ENCODE data around the gene TRMT44.
"Not testable (repeated sequence)": the region's sequence is repeated elsewhere in the genome, so short reads cannot be mapped to it uniquely, and the experiment has no call there.

TRMT44 gene

DNA sequence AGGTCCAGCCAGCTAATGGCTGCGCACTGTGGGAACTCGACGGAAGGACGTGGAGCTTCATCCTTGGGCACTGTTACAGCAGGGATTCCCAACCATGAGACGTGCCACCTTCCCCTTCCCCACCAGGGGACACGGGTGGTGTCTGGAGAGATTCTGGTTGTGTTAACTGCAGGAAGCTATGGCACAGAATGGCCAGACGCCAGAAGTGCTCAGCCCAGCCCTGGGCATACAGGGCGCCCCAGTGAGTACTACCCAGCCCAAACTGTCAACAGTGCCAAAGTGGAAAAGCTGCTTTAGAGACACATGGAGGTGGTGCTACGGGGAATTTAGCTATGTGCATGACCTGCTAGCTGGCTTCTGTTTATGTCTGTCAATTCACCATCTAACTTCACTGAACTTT, 32.8 kb upstream of the TRMT44 start:
- DNase-seq: no peak

DNA sequence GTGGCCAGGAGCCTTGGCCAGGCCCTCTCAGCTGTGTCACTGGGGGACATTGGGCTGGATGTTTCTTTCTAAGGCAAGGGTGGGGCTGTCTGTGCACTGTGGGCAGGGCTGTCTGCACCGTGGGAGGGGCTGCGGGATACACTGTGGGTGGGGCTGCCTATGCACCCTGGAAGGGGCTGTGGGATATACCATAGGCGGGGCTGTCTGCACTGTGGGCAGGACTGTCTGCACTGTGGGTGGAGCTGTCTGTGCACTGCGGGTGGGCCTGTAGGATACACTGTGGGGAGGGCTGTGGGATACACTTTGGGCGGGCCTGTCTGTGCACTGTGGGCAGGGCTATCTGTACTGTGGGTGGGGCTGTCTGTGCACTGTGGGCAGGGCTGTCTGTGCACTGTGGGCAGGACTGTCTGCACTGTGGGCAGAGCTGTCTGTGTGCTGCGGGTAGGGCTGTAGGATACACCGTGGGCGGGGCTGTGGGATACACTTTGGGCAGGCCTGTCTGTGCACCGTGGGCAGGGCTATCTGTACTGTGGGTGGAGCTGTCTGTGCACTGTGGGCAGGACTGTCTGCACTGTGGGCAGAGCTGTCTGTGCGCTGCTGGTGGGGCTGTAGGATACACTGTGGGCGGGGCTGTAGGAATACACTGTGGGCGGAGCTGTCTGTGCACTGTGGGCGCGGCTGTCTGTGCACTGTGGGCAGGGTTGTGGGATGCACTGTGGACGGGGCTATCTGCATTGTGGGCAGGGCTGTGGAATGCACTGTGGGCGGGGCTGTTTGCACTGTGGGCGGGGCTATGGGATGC, 31.1 kb upstream of the TRMT44 start:
- peak; percentile 87 for DNase-seq

DNA sequence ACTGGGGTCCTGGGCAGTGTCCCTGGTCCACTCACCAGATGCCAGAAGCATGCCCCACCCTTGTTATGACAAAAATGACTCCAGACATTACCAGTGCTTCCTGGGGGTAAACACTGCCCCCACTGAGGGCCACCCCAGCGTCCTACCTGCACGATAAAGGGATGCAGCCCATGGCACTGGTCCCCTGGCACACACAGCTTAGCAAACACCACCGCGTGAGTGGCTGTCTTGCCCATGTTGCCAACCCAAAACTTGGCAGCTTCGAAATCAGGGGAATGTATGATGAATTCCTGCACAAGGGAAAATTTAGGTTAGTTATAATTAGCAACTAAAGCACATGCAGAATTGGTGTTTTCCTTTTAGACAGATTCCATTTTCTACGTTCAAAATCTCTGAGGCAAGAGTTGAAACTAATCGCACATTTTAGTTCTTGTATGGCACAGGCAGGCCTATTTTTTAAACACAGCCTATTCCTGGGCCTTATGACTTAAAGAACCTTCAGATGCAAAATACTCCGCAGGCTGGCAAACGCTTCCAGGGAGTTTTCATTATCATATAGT, 30.4 kb upstream of the TRMT44 start:
- no peak for DNase-seq

DNA sequence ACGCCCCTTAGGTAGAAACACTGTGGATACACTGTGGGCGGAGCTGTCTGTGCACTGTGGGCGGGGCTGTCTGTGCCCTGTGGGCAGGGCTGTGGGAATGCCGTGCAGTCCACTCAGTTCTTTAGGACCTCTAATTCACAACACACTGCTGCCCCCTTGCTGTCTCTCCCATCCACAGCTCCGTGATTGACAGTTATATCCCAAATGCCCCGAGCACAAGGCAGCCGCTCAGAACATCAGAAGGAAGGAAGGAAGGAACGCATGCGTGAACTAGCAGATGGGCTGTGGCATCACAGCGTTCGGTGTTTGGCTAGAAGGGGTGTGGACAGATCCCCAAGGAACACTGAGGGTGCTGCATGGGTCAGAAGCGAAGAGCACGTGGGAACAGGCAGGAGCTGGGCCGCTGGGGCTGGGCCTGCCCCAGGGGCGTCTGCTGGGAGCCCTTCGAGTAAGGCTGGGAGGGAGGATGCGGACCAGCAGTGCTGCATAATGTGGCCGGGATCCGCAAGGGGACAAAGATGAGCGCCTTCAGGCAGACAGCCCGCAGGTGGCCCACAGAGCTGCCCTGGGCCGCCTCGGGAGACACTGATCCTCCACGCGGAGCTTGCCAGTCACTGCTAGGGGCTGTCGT, 29.8 kb upstream of the TRMT44 start:
- DNase-seq: no peak

DNA sequence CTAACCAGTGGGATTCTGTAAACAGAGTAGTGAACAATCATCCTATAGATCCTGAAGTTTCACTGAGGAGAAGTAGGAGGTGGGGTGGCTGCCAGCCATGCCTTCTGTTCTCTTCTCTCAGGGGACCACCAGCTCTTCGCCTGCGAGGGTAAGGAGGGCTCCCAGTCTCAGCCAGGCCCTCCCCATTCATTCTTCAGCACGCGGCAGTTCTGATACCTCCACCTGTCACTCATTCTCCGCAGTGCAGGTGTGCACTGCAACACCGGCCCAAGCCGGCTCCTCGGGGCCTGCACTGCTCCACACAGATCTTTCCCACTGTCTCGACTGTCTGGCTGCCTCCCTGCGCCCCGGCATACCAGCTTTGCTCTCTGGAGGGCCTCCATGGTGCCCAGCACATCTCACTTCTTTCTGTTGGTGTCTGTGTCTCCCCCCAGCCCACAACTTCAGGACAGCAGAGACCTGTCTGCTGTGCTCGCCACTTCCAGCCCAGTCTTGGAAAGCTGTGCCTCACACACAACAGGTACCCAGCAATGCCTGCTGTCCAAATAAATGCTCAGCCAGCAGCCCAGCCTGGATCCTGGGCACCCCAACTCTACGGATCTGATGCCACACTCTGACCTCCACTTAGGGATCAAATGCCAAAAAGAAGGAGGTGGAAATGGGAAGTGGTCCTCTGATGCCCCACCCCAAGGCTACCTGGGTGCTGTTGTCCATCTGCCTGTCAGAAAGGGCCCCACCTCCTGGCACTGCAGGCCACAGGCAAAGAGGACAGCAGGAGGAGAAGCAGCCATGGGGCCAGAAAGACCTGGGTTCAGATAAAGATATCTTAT, 29.0 kb upstream of the TRMT44 start:
- DNase-seq: no peak

DNA sequence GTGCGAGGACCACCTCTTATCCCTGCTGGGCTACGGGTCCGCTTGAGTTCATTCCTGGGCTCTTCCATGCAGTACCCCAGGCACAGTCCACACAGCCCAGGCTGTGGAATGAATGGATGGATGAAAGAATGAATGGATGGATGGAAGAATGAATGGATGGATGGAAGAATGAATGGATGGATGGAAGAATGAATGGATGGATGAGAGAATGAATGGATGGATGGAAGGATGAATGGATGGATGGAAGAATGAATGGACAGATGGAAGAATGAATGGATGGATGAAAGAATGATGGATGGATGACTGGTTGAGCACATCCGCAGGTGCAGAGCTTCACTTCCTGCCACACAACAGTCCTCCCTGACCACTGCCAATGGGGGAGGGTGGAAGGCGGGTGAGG, 28.3 kb upstream of the TRMT44 start:
- no peak for DNase-seq

DNA sequence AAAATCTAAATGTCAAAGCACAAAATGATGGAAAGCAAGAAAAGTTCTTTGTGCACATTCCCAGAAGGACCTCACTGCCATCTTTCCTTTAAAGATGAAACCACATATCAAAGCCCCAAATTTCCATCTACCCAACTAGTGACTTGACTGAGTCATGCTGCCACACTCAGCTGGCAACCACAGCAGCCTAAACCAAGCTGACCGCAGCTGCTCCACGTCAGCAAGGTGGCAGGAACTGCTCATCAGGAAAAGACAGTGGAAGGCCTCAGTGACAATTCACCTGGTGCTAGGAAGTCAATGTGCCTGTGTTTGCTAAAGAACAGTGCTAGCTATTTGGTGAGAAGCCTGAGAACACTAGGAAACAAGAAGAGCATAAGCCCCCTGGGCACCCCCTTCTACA, 26.2 kb upstream of the TRMT44 start:
- peak; percentile 46 for DNase-seq

DNA sequence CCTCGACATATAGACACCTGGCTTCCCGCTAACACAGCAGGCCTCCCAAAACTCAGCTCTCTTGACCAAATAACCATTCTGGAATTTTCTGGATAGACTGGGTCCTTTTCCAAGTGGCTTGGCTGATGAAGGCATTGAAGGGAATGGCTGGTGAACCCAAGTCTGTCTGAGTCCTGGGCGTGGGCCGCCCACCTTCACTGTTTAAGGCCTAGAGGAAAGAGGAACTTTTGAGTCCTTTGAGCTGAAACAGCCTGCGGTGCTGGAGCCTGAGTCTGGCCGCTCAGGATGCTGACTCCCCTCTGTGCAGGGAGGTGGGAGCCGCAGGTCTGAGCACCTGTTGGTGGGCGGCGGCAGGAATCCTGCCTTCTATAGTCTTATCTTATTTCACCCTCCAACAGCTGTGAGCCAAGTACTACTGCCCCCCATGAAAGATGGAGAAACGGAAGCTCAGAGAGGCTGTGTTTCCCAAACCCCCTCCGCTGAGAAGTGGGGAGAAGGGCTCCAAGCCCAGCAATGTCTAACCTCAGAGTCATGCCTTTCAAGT, 23.4 kb upstream of the TRMT44 start:
- no peak for DNase-seq

DNA sequence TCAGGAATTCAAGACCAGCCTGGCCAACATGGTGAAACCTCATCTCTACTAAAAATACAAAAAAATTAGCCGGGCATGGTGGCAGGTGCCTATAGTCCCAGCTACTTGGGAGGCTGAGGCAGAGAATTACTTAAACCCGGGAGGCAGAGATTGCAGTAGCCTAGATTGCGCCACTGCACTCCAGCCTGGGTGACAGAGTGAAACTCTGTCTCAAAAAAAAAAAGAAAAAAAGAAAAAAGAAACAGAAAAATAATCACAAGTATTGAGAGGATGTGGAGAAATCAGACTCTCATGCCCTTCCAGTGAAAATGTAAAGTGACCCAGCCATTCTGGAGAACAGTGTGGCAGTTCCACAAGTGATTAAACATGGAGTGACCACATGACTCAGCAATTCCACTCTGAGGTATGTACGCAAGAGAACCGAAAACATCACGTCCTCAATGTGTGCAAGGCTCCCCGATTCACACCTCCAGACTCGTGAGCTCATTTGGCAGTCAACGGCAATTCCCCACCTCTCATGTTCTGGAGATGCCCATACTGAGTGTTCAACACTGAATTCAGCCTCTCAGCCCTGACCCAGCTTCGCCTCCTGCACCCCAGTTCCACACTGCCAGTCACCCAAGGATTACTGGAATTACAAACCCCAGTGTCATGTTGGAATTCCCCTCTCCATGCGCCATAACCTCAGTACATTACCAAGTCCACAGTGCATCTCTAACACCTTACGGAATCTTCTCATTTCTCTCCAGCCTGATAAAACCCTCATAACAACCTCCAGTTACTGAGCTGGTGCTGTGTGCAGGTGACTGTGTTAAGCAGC, 21.1 kb upstream of the TRMT44 start:
- DNase-seq: peak; percentile 16

DNA sequence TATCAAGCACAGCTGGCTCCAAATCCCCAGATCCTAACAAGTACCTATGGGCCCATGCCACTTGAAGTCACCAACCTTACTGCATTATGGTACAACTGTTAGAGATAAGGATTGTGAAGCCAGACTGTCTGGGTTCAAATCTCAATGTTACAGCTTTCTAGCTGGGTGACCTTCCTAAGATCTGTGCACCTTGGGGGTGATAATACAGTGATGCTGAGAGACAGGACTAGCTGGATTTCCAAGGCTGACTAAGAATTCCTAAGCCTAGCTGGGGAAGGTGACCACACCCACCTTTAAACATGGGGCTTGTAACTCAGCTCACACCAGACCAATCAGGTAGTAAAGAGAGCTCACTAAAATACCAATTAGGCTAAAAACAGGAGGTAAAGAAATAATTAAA, 20.4 kb upstream of the TRMT44 start:
- not testable (repeated sequence) for DNase-seq

DNA sequence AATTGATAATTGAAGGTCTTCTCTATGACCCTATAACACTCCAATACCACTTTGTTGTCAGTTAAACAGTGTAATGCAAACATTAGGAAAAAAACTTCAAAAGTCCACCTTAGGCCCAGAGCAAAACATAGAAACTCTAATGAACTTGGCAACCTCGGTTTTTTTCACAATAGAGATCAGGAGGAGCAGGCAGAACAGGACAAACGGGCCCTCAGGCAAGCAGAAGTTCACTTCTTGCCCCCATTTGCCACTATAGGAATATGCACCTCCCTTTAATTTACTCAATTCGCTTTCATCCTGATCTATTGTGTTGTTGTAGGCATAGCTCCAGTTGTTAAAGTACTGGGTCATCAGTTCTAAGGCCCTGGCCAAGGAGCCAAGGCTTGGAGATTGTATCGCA, 18.2 kb upstream of the TRMT44 start:
- no peak for DNase-seq

DNA sequence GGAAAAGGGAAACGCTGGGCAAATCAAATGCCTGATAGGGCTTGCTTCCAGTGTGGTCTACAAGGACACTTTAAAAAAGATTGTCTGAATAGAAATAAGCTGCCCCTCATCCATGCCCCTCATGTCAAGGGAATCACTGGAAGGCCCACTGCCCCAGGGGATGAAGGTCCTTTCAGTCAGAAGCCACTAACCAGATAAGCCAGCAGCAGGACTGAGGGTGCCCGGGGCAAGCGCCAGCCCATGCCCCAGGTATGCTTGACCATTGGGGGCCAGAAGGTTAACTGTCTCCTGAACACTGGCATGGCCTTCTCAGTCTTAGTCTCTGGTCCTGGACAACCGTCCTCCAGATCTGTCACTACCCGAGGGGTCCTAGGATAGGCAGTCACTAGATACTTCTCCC, 17.8 kb upstream of the TRMT44 start:
- no peak for DNase-seq

DNA sequence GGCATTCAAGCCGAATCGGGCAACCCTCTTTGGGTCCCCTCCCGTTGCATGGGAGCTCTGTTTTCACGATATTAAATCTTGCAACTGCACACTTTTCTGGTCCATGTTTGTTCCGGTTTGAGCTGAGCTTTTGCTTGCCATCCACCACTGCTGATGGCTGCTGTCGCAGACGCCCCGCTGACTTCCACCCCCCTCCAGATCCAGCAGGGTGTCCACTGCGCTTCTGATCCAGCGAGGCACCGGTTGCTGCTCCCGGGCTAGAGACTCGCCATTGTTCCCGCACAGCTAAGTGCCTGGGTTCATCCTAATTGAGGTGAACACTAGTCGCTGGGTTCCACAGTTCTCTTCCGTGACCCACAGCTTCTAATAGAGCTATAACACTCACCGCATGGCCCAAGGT, 13.3 kb upstream of the TRMT44 start:
- DNase-seq: no peak

DNA sequence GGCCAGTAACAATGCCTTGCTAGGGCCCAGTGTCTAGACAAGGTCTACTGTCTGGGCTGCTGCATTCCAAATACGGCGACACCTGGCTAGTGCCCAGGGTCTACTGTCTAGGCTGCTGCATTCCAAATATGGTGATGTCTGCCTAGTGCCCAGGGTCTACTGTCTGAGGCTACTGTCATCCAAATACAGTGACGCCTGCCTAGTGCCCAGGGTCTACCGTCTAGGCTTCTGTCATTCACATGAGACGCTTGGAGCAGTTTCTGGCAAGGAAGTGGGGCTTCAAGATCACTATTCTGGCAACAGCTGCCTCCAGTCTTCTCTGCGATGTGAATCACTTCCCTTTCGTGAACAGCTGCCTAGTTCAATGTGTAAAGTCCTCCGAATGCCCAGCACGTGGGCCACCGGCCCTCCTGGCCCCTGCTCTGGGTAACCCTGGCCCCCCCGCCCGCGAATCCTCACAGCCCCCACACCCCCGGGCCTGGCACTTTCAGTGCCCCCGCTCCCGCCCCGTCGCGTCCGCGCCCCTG, 12.8 kb upstream of the TRMT44 start:
- DNase-seq: no peak

DNA sequence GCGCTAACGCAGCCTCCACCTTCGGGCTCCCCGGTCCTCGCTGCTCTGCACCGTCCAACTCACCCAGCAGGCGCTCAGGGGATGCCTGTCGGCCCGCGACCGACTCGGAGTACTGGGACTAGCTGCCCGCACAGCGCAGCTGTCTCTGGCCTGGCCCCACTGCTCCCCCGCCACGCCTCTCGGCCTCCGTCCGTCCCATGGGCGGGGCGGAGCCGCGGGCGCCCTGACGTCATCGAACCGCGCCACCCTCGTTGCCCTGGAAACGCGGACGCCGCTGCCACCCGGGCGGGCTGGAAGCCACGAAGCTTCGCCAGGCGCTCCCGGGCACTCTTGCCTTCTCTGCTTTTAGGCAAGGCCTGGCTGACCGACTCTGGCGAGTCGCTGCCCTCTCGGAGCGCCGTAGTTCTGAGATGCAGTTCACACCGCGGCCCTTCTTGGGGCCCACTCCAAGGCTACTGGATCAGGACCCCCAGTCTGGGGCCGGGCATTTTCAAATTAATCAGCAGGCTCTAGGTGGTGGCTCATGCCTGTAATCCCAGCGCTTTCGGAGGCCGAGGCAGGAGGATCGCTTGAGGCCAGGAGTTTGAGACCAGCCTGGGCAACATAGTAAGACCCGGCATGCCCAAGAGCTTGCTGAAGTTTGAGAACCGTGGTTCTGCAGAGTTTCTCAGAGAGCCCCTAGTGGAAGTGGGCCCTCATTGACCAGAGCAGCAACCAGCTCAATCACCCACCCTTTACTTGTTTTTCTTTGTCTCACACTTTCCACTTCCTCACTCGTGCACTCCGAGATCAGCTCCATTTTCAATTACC, 12.1 kb upstream of the TRMT44 start:
- DNase-seq: peak; percentile 93

DNA sequence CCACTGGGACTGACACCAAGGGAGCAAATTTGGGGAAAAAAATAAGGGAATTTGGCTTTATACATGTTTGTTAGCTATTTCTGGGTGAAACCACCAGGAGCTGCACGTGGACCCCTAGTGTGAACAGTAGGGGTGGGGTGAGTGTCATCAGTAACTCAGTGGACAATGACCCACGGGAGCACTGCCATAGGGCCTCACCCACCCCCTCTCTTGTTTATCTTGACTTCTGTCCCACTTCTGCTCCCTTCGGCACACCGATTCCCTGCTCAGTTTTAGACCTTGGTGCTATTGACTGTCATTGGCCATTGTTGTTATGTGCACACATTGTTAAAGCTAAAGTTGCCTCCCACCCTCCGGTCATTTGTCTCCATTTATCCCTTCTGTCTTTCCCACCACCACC, 9.0 kb upstream of the TRMT44 start:
- no peak for DNase-seq

DNA sequence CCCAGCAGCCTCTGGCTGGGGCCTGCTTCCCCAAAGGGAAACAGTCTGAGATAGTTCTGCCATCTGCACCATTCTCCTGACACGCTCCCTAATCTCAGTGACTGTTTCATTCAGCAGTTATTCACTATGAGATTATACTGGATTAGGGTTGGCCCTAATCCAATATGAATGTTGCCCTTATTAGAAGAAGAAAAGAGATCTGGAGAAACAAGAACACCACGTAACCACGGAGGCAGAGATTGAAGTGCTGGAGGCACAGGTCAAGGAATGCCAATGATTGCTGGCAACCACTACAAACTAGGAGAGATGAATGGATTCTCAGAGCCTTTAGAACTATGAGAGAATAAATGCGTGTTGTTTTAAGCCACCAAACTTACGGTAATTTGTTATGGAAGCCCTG, 7.4 kb upstream of the TRMT44 start:
- DNase-seq: no peak

DNA sequence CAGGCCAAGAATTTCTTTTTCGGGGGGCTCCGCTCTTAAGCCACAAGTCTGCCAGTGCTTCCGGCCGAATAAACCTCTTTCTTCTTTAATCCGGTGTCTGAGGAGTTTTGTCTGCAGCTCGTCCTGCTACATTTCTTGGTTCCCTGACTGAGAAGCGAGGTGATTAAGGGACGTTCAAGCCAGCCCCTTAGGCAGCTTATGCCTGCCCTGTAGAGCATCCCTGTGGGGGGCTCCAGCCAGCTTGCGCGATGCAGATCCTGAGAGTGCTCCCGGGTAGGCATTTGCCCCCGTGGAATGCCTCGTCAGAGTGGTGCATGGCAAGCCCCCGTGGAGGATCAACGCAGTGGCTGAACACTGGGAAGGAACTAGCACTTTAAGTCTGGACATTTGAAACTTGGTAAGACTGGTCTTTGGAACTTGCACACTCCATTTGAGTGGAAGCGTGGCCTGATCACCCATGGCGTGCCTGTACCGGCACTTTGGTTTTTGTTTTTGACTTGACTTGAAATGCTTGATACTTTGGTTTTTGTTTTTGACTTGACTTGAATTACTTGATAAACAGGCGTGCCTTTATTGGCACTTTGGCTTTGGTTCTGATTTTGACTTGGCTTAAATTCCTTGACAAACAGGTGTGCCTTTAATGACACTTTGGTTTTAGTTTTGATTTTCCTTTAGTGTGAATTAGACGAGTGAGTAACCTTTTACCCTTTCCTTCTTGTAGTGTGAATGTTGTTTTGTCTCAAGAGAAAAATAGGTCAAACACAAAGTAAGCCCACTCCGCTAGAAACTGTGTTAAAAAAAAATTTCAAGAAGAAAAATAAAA, 6.1 kb upstream of the TRMT44 start:
- DNase-seq: no peak

DNA sequence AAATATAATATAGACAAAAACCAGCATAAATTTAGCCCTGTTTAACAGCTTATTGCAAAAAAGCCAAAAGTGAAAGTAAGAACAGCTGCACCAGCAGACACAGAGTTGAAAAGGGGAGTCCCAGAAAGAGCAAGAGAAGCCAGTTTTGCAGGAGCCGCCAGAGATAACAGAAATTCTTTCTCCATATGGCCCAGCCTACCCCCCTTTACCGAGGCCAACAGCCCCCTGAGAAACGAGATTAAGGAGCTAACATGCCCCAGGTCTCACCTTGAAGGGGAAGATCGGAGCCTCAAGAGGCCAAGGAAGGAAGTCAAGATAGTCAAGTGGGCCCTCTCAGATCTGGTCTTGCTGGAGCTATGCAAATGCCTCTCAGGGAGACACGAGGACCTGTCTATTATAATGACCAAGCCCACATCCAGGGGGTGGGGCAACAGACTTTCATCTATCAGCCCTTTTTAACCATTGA, 4.9 kb upstream of the TRMT44 start:
- DNase-seq: peak; percentile 45

DNA sequence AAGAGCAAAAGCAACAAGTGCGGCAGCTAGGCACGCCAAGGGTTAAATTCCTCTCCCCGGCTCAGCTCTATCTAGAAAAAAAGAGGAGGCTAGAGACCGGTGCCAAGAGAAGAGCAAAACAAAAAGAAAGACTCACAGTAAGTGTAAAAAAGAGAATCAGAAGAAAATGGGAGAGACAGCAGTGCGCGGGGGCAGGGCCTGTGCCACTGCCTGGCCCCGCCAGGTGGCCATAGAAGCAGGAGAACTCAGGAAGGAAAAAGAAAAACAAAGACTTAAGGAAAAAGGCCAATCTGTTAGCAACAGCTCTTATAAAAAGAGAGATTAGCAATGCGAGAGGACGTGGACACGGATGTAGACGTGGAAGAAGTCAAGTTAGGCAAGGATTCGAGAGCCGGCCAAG, 3.3 kb upstream of the TRMT44 start:
- no peak for DNase-seq
